ENCODE results near the gene CIPC.

Gene CIPC

GRCh38 chr14:77155083-77155482 is 57.0 kb downstream of the CIPC start:
- DNase-seq = no peak

- no peak for DNase-seq
These were observed 59.7 kb downstream of the CIPC start for GRCh38 chr14:77157740-77158139.

GRCh38 chr14:77158175-77158881 is 60.3 kb downstream of the CIPC start:
- DNase-seq = peak; percentile 91

- peak; percentile 76 for DNase-seq
These were observed 60.8 kb downstream of the CIPC start for GRCh38 chr14:77158882-77159255.

GRCh38 chr14:77161011-77161410 is 63.0 kb downstream of the CIPC start:
- no peak for DNase-seq
